Panc1 (cell line): ENCODE results near the gene GAB1.

Experiments
- POLR2AphosphoS5 ChIP-seq: IDR thresholded peaks from 2 replicates; pipeline ENCODE4 v1.6.1; 2012; ENCODE audit warnings: mild to moderate bottlenecking, low read depth, low read length, moderate library complexity
- SIN3A ChIP-seq: IDR thresholded peaks from 2 replicates; pipeline ENCODE4 v1.6.1; 2012; ENCODE audit warnings: low read depth, mild to moderate bottlenecking, low read length, moderate library complexity, borderline replicate concordance; ENCODE audit not compliant: insufficient read depth
- TF ChIP-seq, protein P1 (sequence below): fragments of 450-650 bp; IDR thresholded peaks from 2 replicates; pipeline ENCODE4 v1.5.1; 2017; ENCODE audit warnings: mild to moderate bottlenecking
- TF ChIP-seq, protein P2 (sequence below), 2 experiments: IDR thresholded peaks; 2 replicates each; pipeline ENCODE4 v1.6.1; 2011 to 2012; ENCODE audit warnings: low read depth in 2 of 2, control low read depth in 1 of 2, low read length in 1 of 2, mild to moderate bottlenecking in 1 of 2, moderate library complexity in 1 of 2; ENCODE audit not compliant: insufficient read depth in 1 of 2

DNA sequence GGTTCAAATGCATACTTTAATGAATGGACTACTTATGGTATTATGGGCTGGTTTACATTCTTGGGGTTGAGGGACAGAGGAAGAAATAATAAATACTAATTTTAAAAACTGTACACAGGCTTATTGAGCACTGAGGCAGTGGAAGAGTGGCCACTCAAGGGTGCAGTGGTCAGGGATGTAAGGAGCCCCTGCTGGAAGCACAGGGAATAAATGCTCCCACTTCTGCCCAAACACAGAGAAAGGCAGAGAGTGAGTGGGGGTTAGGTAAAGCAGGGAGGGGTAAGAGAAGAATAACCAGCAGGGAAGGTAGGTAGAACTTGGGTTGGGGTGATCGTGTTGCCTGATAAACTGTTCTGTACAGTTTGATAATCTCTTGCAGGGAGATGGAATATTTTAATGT is 60.0 kb downstream of the GAB1 start:
- TF ChIP-seq, protein P1, sequence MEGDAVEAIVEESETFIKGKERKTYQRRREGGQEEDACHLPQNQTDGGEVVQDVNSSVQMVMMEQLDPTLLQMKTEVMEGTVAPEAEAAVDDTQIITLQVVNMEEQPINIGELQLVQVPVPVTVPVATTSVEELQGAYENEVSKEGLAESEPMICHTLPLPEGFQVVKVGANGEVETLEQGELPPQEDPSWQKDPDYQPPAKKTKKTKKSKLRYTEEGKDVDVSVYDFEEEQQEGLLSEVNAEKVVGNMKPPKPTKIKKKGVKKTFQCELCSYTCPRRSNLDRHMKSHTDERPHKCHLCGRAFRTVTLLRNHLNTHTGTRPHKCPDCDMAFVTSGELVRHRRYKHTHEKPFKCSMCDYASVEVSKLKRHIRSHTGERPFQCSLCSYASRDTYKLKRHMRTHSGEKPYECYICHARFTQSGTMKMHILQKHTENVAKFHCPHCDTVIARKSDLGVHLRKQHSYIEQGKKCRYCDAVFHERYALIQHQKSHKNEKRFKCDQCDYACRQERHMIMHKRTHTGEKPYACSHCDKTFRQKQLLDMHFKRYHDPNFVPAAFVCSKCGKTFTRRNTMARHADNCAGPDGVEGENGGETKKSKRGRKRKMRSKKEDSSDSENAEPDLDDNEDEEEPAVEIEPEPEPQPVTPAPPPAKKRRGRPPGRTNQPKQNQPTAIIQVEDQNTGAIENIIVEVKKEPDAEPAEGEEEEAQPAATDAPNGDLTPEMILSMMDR, result no peak; the same call in 1 of the 2 replicates
- no peak for TF ChIP-seq POLR2AphosphoS5
- TF ChIP-seq, protein P2, sequence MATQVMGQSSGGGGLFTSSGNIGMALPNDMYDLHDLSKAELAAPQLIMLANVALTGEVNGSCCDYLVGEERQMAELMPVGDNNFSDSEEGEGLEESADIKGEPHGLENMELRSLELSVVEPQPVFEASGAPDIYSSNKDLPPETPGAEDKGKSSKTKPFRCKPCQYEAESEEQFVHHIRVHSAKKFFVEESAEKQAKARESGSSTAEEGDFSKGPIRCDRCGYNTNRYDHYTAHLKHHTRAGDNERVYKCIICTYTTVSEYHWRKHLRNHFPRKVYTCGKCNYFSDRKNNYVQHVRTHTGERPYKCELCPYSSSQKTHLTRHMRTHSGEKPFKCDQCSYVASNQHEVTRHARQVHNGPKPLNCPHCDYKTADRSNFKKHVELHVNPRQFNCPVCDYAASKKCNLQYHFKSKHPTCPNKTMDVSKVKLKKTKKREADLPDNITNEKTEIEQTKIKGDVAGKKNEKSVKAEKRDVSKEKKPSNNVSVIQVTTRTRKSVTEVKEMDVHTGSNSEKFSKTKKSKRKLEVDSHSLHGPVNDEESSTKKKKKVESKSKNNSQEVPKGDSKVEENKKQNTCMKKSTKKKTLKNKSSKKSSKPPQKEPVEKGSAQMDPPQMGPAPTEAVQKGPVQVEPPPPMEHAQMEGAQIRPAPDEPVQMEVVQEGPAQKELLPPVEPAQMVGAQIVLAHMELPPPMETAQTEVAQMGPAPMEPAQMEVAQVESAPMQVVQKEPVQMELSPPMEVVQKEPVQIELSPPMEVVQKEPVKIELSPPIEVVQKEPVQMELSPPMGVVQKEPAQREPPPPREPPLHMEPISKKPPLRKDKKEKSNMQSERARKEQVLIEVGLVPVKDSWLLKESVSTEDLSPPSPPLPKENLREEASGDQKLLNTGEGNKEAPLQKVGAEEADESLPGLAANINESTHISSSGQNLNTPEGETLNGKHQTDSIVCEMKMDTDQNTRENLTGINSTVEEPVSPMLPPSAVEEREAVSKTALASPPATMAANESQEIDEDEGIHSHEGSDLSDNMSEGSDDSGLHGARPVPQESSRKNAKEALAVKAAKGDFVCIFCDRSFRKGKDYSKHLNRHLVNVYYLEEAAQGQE (IDR thresholded peaks at IDR 0.05; ENCODE audit: insufficient read depth in 1 of 2, low read depth in 2 of 2, low read length in 1 of 2), result no peak
- TF ChIP-seq SIN3A, result no peak
